ENCODE data around the gene CELF6. TPM values are rescaled to one million over a fixed set of nuclear protein-coding genes. Genes with fewer than 3 reads are reported as not detected.

The CELF6 gene
- total RNA-seq, 3 donors from 2014 or later (not counting 1 experiment from before 2014, with no cell fraction given): 2.6 to 3.2 (median 2.8) TPM

DNA sequence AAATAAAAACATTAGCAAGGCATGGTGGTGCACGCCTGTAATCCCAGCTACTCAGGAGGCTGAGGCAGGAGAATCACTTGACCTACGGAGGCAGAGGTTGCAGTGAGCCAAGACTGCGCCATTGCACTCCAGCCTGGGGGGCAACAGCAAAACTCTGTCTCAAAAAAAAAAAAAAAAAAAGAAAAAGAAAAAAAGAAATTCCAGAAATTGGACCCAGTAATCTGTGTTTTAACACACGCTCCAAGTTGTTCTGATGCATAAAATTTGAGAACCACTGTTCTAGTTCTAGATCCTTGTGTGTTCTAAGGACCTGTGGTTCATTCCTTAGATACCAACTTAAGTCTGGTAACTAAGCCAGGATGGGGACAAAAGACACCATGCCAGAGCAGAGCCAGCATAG is 50.2 kb downstream of the CELF6 start:
- WGBS (ENCODE audit: insufficient coverage): 96% methylated on average over 4 of the region's 4 CpGs
- H3K36me3 ChIP-seq (ENCODE audit: control insufficient read depth, insufficient read depth, low read length): peaks cover 30% of the 10 kb centered on the region
- H3K4me1 Mint-ChIP-seq: peaks cover 42% of the 10 kb centered on the region in 2 donors
- TF ChIP-seq, protein P1, sequence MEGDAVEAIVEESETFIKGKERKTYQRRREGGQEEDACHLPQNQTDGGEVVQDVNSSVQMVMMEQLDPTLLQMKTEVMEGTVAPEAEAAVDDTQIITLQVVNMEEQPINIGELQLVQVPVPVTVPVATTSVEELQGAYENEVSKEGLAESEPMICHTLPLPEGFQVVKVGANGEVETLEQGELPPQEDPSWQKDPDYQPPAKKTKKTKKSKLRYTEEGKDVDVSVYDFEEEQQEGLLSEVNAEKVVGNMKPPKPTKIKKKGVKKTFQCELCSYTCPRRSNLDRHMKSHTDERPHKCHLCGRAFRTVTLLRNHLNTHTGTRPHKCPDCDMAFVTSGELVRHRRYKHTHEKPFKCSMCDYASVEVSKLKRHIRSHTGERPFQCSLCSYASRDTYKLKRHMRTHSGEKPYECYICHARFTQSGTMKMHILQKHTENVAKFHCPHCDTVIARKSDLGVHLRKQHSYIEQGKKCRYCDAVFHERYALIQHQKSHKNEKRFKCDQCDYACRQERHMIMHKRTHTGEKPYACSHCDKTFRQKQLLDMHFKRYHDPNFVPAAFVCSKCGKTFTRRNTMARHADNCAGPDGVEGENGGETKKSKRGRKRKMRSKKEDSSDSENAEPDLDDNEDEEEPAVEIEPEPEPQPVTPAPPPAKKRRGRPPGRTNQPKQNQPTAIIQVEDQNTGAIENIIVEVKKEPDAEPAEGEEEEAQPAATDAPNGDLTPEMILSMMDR (IDR thresholded peaks at IDR 0.05): no peak
- no peak overlapping the region for H3K27ac Mint-ChIP-seq
- H3K27me3 Mint-ChIP-seq (ENCODE audit: low read depth in 2 of 2): no peaks in the 10 kb centered on the region
- intact Hi-C loops (cut with micrococcal nuclease): loop anchor here (5.0 kb wide), 1 partner anchor 72 kb away; the partner anchor contains the start of gene GRAMD2A
- H3K9me3 Mint-ChIP-seq: no peaks in the 10 kb centered on the region
- peaks cover 8% of the 10 kb centered on the region for H3K36me3 Mint-ChIP-seq
- no peak overlapping the region for H3K4me3 Mint-ChIP-seq
- no peaks in the 10 kb centered on the region for H3K9me3 ChIP-seq (ENCODE audit: control insufficient read depth, insufficient read depth, low read length)
- peaks cover 15% of the 10 kb centered on the region for H3K4me1 ChIP-seq (ENCODE audit: control insufficient read depth, insufficient read depth, low read length)
- ATAC-seq: no peak
- no peak overlapping the region for H3K4me3 ChIP-seq (ENCODE audit: low read length)
- H3K27ac ChIP-seq (ENCODE audit: low read length): no peak overlapping the region
- no peak for DNase-seq
- H3K27me3 ChIP-seq (ENCODE audit: control insufficient read depth, insufficient read depth, low read length): no peaks in the 10 kb centered on the region

DNA sequence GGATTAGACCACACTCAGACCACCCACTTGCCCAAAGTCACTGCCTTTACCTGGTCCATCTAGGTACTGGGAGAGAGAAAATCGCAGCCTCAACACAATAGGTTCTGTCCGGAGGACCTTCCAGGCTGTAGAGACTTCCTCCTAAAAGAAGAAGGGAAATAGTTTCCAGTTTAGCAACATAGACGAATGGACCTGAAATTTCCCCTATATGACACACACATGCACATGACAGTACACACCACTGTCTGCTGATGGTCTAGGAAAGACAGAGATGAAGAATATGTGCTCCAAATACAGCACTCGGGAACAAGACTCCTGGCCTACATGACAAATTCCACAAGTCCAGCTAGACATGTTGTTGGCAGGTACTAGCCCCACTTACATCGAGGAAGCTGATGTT is 54.9 kb downstream of the CELF6 start:
- H3K4me1 ChIP-seq (ENCODE audit: control insufficient read depth, insufficient read depth, low read length): no peaks in the 10 kb centered on the region
- H3K9me3 Mint-ChIP-seq: no peaks in the 10 kb centered on the region

DNA sequence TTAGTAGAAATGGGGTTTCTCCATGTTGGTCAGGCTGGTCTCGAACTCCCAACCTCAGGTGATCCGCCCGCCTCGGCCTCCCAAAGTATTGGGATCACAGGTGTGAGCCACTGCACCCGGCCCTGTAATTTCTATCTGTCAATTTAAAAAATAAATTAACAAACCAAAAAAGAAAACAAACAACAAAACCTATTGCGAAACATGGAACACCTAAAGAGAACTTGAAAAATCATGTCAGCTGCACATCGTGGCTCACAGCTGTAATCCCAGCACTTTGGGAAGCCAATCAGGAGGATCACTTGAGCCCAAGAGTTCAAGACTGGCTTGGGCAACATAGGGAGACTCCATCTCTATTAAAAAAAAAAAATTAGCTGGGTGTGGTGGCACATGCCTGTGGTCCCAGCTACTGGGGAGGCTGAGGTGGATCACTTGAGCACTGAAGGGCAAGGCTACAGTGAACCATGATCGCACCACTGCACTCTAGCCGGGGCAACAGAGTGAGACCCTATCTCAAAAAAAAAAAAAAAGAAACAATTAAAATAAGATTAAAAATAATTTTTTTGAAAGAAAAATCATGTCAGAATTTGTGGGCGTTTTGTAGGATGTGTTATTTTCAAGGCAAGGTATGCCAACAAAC is 67.2 kb downstream of the CELF6 start:
- WGBS (ENCODE audit: insufficient coverage): 98% methylated on average over 7 of the region's 10 CpGs
- Mint-ChIP-seq H3K27ac (no peak overlapping the region), H3K4me3 (no peak overlapping the region), H3K36me3 (peaks cover 41% of the 10 kb centered on the region), H3K4me1 (no peaks in the 10 kb centered on the region), H3K9me3 (no peaks in the 10 kb centered on the region), H3K27me3 (ENCODE audit: low read depth in 2 of 2) (no peaks in the 10 kb centered on the region)
- Histone ChIP-seq H3K9me3 (ENCODE audit: control insufficient read depth, insufficient read depth, low read length) (no peaks in the 10 kb centered on the region), H3K27ac (ENCODE audit: low read length) (no peak overlapping the region), H3K4me1 (ENCODE audit: control insufficient read depth, insufficient read depth, low read length) (no peaks in the 10 kb centered on the region), H3K27me3 (ENCODE audit: control insufficient read depth, insufficient read depth, low read length) (no peaks in the 10 kb centered on the region), H3K36me3 (ENCODE audit: control insufficient read depth, insufficient read depth, low read length) (peaks cover 78% of the 10 kb centered on the region), H3K4me3 (ENCODE audit: low read length) (no peak overlapping the region)
- ATAC-seq: no peak
- intact Hi-C loops (cut with micrococcal nuclease): no loop called here
- no peak for DNase-seq
- TF ChIP-seq, protein P1 (IDR thresholded peaks at IDR 0.05): no peak

More for the DNA sequence above, 54.9 kb downstream of the CELF6 start:
- DNase-seq (no peak), ATAC-seq (no peak)
- H3K4me1 Mint-ChIP-seq: peaks cover 8% of the 10 kb centered on the region in 2 donors
- 100% methylated on average over 3 of the region's 5 CpGs for WGBS (ENCODE audit: insufficient coverage)
- H3K27ac Mint-ChIP-seq: no peak overlapping the region
- peaks cover 35% of the 10 kb centered on the region for H3K36me3 Mint-ChIP-seq
- TF ChIP-seq, protein P1 (IDR thresholded peaks at IDR 0.05): no peak
- Histone ChIP-seq H3K27me3 (ENCODE audit: control insufficient read depth, insufficient read depth, low read length) (no peaks in the 10 kb centered on the region), H3K27ac (ENCODE audit: low read length) (no peak overlapping the region), H3K36me3 (ENCODE audit: control insufficient read depth, insufficient read depth, low read length) (peaks cover 75% of the 10 kb centered on the region), H3K4me3 (ENCODE audit: low read length) (no peak overlapping the region), H3K9me3 (ENCODE audit: control insufficient read depth, insufficient read depth, low read length) (no peaks in the 10 kb centered on the region)
- H3K27me3 Mint-ChIP-seq (ENCODE audit: low read depth in 2 of 2): no peaks in the 10 kb centered on the region
- no peak overlapping the region for H3K4me3 Mint-ChIP-seq
- intact Hi-C loops (cut with micrococcal nuclease): no loop called here
